Measurements from ENCODE around the gene CBX8.

Gene CBX8

DNA sequence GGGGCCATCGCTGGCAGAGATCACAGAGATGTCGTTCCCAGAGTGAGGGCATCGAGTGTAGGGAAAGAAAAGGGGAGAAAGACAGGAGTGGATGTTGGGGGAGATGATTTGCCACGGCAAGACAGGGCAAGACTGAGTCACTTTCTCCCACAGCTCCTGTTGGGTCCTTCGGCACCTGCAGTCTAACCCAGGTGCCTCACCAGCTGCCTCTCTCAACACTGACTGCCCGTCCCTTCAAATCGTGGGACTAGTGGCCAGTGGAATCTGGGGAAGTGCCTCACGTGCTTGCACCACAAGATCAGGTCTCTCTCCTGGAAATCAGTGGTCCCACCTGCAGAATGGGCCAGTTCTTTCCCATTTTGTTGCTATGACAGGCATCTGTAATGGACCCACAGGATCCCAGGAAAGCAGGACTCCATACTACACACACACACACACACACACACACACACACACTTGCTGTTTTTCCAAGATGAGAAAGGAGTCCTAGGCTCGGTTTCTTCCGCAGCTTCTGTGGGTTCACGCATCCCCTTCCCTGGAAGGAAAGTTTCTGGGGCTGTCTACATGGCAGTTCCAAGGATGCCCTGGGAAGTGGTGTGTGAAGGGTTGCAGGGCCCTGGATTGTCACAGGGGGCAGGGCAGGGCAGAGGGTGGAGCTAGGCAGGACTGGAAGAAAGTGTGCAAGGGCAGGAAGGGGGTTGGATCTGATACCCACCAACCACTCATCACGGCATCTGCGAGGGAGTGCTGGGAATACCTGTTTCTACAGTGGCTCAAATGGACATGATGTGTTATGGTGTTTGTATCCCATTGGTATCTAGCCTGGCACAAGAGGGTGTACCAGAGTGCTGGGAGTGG is 10.2 kb upstream of the CBX8 start:
- Histone ChIP-seq H3K9ac (ENCODE audit: low read depth, low read length) (no peak overlapping the region), H3K9me3 (replicated peaks; ENCODE audit: low read length) (no peaks in the 10 kb centered on the region), H3K4me3 (ENCODE audit: low read length) (no peak overlapping the region), H3K4me1 (ENCODE audit: control insufficient read depth, insufficient read depth, low read length) (peaks cover 15% of the 10 kb centered on the region), H3K4me2 (ENCODE audit: low read length) (no peak overlapping the region), H3K27me3 (ENCODE audit: control insufficient read depth, insufficient read depth, low read length) (peaks cover 88% of the 10 kb centered on the region), H3K36me3 (ENCODE audit: insufficient read depth, low read length) (no peaks in the 10 kb centered on the region)

DNA sequence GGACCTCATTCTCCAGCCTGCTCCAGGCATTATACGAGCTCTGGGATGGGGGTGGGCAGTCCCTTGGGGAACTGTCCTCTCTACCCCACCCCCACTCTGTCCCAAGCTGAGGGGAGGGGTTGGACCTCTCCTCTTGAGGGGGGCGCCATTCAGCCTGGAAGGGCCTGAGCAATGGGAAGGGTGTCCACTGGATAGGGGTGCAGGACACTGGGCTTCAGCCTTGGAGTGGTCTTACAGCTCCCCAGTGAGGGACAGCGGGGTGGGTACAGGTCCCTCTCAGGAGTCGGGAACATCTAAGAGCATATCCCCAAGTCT is 9.5 kb upstream of the CBX8 start:
- Histone ChIP-seq H3K4me2 (ENCODE audit: low read length) (no peak overlapping the region), H3K27me3 (ENCODE audit: control insufficient read depth, insufficient read depth, low read length) (peaks cover 88% of the 10 kb centered on the region), H3K4me1 (ENCODE audit: control insufficient read depth, insufficient read depth, low read length) (peaks cover 9% of the 10 kb centered on the region), H3K4me3 (ENCODE audit: low read length) (no peak overlapping the region), H3K9ac (ENCODE audit: low read depth, low read length) (no peak overlapping the region), H3K9me3 (replicated peaks; ENCODE audit: low read length) (no peaks in the 10 kb centered on the region), H3K36me3 (ENCODE audit: insufficient read depth, low read length) (no peaks in the 10 kb centered on the region)

DNA sequence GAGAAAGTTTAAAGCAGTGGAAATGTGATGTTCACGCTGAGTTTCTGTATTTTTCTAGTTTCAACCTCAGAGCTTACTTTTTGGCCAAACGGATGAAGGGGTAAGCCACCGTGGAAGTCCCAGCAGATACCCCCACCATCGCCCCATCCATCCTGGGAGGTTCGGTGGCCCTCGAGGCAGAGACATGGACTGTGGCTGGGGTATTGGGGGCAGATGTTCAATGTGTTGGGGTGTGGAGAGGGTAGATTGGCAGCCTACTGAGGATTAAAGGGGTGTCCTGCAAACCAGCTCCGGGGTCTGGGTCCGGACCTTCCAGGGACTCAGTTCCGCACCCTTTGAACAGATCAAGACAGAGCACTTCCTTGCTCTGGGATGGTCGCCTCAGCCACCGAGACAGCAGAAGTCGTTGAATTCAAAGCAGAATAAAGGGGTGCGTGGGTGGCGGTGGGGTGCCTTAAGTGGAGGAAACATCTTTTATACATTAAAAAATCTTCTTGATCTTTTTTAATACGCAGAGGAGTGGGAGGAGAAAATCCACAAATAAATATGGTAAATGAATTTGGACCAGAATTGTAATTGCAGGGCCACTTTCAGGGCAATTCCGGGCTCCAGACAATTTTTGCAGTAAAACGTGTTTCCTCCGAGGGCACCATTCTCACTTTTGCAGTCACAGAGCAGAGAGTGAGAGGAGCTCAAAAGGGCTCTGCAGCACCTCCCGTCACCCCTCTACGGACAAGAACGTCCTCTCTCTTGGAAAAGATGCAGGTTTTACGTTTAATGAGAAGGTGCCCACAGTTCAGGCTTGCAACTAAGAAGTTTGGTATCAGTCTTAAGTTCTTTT is 8.2 kb upstream of the CBX8 start:
- Histone ChIP-seq H3K4me1 (ENCODE audit: control insufficient read depth, insufficient read depth, low read length) (peaks cover 12% of the 10 kb centered on the region), H3K4me2 (ENCODE audit: low read length) (peak overlapping the region; percentile 70), H3K9ac (ENCODE audit: low read depth, low read length) (no peak overlapping the region), H3K27me3 (ENCODE audit: control insufficient read depth, insufficient read depth, low read length) (peaks cover 94% of the 10 kb centered on the region), H3K36me3 (ENCODE audit: insufficient read depth, low read length) (no peaks in the 10 kb centered on the region), H3K9me3 (replicated peaks; ENCODE audit: low read length) (no peaks in the 10 kb centered on the region), H3K4me3 (ENCODE audit: low read length) (no peak overlapping the region)

DNA sequence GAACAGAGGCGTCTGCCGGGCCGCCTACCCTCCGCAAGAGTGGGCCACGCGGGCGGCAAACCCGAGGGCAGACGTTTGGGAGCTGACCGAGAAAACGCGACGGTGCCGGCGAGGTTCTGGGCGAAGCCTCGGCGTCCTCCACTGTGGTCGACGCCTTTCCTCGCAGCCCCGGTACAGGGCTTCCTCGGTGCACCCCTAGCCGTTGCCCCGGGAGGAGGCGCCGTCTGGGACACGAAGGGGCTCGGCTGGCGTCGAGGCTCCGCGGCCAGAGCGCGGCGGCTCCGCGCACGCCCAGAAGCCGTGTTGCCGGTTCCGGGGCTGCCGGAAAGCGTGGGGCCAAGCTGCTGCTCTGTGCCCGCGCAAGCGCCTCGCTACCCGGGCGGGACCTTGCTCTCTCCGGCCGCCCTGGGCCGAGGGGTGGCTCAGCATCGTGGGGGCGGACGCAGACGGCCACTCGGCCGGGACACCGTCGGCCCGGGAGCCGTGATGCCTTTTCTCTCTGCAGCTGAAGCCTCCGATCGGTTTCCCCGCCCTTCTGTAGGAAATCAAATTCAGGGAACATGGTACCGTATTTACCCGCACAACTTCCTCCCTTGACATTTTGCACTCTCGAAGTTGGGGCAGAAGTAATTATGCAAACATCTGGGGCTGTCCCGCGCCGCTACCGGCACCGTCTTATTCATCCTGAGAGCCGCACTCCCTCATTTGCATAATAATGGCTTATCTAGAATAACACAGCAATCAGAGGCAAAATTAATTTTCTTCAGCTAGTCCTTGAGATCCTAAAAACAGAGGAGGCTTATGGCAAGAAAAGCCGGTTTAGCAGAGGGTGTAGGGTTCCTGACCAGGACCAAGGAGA is 7.3 kb upstream of the CBX8 start:
- H3K27me3 ChIP-seq (ENCODE audit: control insufficient read depth, insufficient read depth, low read length): peaks cover 99% of the 10 kb centered on the region
- peaks cover 15% of the 10 kb centered on the region for H3K4me1 ChIP-seq (ENCODE audit: control insufficient read depth, insufficient read depth, low read length)
- no peaks in the 10 kb centered on the region for H3K9me3 ChIP-seq (replicated peaks; ENCODE audit: low read length)
- peak overlapping the region; percentile 60 for H3K4me3 ChIP-seq (ENCODE audit: low read length)
- no peak overlapping the region for H3K9ac ChIP-seq (ENCODE audit: low read depth, low read length)
- H3K4me2 ChIP-seq (ENCODE audit: low read length): peak overlapping the region; percentile 70
- no peaks in the 10 kb centered on the region for H3K36me3 ChIP-seq (ENCODE audit: insufficient read depth, low read length)

DNA sequence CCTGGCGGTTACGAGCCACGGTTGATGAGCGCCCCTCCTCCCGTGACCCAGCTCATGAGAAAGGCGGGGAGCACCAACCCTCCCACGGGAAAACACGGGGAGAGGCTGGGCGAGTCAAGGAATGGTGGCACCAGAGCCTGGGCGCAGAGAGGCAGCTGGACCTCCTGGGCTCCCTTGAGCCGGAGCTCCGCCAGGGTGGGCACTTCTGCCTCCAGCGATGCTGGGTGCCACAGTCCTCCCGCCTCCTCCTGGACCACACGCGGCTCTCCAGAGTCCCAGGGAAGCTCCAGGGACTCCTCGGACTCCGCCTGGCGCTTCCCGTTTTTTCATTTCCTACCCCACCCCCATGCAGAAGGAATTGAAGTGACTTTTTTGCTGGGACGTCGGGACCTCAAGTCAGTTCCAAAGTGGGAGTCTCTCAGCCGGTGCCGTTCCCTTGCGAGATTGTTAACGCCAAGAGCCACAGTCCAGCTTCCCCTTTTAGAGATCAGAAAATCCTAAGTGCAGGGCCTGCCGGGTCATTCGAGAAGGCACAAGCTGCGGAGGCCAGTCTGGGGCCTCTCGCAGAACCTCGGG is 6.6 kb upstream of the CBX8 start:
- Histone ChIP-seq H3K4me2 (ENCODE audit: low read length) (no peak overlapping the region), H3K27me3 (ENCODE audit: control insufficient read depth, insufficient read depth, low read length) (peaks cover 99% of the 10 kb centered on the region), H3K36me3 (ENCODE audit: insufficient read depth, low read length) (no peaks in the 10 kb centered on the region), H3K9me3 (replicated peaks; ENCODE audit: low read length) (no peaks in the 10 kb centered on the region), H3K9ac (ENCODE audit: low read depth, low read length) (no peak overlapping the region), H3K4me1 (ENCODE audit: control insufficient read depth, insufficient read depth, low read length) (peaks cover 19% of the 10 kb centered on the region), H3K4me3 (ENCODE audit: low read length) (no peak overlapping the region)

DNA sequence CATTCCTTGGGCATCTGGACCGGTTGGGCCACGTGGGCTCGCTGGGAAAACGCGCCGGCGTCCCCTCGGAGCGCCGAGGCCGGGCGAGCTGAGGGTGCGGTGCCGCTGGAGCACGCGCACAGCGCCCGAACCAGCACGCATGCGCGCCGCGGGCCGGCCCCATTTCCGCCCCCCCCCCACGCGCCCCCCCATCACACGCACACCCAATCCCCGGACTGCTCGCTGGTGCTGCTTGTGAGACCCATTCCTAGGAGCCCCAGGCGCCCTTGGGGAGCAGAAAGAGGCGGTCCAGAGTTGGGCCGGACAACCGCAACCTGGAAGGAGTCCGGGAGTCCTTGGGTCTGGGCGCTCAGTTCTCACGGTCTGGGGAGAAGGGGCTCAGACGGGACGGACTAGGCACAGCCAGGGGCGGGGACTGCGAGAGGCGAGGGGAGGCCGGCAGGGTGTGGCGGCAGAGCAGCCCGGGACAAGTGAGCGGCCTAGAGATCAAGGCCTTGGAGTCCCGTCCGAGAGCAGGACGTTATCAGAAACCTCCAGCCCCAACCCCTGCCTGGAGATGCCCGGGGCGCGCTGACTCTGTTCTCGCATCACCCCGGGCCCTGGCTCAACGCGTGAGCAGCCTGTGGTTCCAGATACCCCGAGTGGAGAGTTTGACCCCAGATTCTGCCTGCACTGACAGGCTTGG is 6.0 kb upstream of the CBX8 start:
- no peak overlapping the region for H3K9ac ChIP-seq (ENCODE audit: low read depth, low read length)
- H3K4me3 ChIP-seq (ENCODE audit: low read length): no peak overlapping the region
- H3K9me3 ChIP-seq (replicated peaks; ENCODE audit: low read length): no peaks in the 10 kb centered on the region

DNA sequence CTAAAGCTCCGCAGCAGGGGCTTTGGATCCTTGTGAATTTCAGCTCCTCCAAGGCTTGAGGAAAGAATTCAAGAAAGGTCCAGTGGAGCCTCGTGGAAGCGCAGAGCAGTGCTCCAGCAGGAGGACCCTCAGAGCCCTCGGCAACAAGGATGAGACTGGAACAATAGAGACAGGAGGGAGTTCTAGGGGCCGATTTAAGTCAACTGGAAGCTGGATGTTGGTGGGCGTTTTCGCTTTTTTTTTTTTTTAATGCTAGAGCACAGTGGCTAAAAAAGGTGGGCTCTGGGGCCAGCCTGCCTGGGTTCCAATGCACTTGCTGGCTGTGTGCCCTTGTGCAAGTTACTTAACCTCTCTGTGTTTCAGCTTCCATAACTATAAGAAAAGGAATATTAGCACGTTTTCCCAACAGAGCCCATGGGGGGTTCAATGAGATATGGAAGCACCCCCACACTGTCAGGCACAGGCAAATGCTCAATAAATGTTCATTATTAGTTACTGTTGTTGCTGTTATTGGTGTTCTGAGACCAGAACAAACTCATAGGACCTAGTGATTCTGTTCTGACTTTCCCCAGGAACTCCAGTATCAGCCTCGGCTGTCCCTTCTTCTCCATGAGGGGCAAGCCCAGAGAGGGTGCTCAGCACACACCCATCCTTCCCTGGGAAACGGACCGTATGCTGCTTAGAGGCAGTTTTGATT is 5.3 kb upstream of the CBX8 start:
- H3K36me3 ChIP-seq (ENCODE audit: insufficient read depth, low read length): no peaks in the 10 kb centered on the region
- no peaks in the 10 kb centered on the region for H3K9me3 ChIP-seq (replicated peaks; ENCODE audit: low read length)
- H3K4me1 ChIP-seq (ENCODE audit: control insufficient read depth, insufficient read depth, low read length): peaks cover 27% of the 10 kb centered on the region
- no peak overlapping the region for H3K4me3 ChIP-seq (ENCODE audit: low read length)
- peaks cover 94% of the 10 kb centered on the region for H3K27me3 ChIP-seq (ENCODE audit: control insufficient read depth, insufficient read depth, low read length)
- H3K9ac ChIP-seq (ENCODE audit: low read depth, low read length): no peak overlapping the region
- H3K4me2 ChIP-seq (ENCODE audit: low read length): no peak overlapping the region

More for the DNA sequence above, 6.0 kb upstream of the CBX8 start:
- peaks cover 99% of the 10 kb centered on the region for H3K27me3 ChIP-seq (ENCODE audit: control insufficient read depth, insufficient read depth, low read length)
- H3K4me1 ChIP-seq (ENCODE audit: control insufficient read depth, insufficient read depth, low read length): peaks cover 25% of the 10 kb centered on the region
- no peaks in the 10 kb centered on the region for H3K36me3 ChIP-seq (ENCODE audit: insufficient read depth, low read length)
- no peak overlapping the region for H3K4me2 ChIP-seq (ENCODE audit: low read length)

DNA sequence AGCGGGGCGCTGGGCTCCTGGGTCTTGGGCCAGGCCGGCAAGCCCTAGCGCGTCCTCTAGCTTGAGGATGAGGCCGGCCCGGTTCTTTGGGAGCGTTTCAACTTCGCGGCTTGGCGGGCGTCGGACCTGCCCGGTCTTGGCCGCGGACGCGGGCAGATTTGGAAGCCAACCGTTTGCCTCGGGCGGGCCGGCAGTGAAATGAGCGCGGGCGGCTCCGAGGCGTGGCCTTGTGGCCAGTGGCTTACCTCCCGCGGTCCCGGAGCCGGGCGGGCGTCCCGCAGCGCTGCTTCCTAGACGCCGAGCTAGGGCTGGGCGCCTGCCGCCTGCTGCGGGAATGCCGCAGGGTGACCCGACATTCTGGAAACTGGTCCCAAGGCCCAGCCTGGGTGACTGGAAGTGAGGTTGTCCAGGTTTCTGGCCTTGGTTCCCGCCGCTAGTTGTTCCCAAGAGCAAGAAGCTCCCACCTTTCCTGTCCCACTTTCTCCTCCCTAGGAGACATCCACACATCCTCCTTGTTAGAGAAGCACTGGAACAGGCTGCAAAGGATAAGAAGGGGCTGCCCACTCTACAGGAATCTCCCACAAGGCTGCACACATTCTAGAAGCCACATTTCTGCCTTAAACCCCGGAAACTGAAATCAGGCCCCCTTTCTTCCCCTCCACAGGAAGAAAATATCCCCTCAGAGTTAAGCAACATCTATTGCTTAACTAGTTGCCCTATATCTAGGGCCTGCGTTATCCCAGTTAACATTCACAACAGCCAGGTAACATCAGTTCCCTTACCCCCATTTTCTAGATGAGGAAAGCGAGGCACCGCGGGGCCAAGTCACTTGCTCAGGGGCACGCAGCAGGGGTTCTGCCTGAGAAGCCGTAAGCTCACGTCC is 4.5 kb upstream of the CBX8 start:
- Histone ChIP-seq H3K9me3 (replicated peaks; ENCODE audit: low read length) (no peaks in the 10 kb centered on the region), H3K4me2 (ENCODE audit: low read length) (peak overlapping the region; percentile 65), H3K27me3 (ENCODE audit: control insufficient read depth, insufficient read depth, low read length) (peaks cover 87% of the 10 kb centered on the region), H3K9ac (ENCODE audit: low read depth, low read length) (no peak overlapping the region), H3K4me3 (ENCODE audit: low read length) (no peak overlapping the region), H3K36me3 (ENCODE audit: insufficient read depth, low read length) (no peaks in the 10 kb centered on the region), H3K4me1 (ENCODE audit: control insufficient read depth, insufficient read depth, low read length) (peaks cover 27% of the 10 kb centered on the region)

DNA sequence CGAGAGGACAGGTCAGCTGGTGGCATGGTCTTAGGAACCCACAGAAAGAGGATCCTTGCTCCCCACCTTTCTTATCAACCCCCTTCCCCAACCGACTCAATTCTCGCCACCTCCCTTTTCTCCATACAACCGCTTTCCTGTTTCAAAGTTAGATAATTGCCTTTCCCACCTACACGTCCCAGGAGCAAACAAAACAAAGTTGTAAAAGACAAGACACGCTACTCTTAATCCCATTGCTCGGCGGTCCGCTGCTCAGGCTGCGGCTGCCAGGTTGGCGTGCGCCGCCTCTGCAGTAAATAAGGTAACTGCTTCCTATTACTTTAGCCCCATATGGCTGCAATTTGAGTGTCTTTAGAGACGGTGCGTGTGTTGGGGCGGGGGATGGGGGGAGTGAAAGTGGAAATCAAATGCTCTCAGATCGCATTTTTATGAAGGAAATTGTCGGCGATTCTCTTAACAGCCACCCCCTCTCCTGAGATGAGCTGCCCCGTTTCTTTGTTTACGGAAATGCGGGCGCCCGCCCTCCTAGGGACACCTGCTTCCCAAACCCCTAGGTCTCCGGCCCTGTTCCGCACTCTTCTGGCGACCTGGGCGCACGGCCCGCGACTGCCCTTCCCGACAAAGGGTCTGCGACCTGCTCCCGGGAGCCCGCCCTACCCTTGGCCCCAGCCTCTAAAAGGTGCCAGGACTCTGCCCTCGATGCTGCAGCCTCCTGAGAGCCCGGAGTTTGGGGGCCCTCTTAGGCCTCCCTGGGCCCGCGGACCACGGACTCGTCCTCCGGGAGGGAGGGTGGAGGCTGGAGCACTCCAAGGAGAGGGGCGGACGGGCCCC is 3.7 kb upstream of the CBX8 start:
- Histone ChIP-seq H3K4me2 (ENCODE audit: low read length) (peak overlapping the region; percentile 65), H3K9me3 (replicated peaks; ENCODE audit: low read length) (no peaks in the 10 kb centered on the region), H3K4me3 (ENCODE audit: low read length) (peak overlapping the region; percentile 31), H3K4me1 (ENCODE audit: control insufficient read depth, insufficient read depth, low read length) (peaks cover 34% of the 10 kb centered on the region), H3K36me3 (ENCODE audit: insufficient read depth, low read length) (no peaks in the 10 kb centered on the region), H3K27me3 (ENCODE audit: control insufficient read depth, insufficient read depth, low read length) (peaks cover 78% of the 10 kb centered on the region), H3K9ac (ENCODE audit: low read depth, low read length) (no peak overlapping the region)

Data from skeletal muscle satellite cell (primary cell).